GM18526 (cell line): ENCODE data around the gene FAM131B.

ENCODE experiments used
- POLR2A ChIP-seq: IDR thresholded peaks from 3 replicates; pipeline ENCODE4 v1.6.1; 2011; ENCODE audit not compliant: insufficient read length; ENCODE audit errors: extremely low read depth

The FAM131B gene

GRCh38 chr7:143304938-143305337, 57.6 kb downstream of the FAM131B start:
- no peak for TF ChIP-seq POLR2A

- TF ChIP-seq POLR2A, result no peak
These were observed 58.8 kb downstream of the FAM131B start for GRCh38 chr7:143303733-143304132.
